ENCODE data around the gene CXorf65. TPM values are rescaled to one million over a fixed set of nuclear protein-coding genes. Genes with fewer than 3 reads are reported as not detected.

CXorf65 gene
- polyA plus RNA-seq, 1 donor, result 0.79 TPM

GRCh38 chrX:71060127-71060526 lies 46.4 kb downstream of the CXorf65 start:
- DNase-seq, result no peak

- no peak for DNase-seq
Observed at GRCh38 chrX:71057848-71058530, 48.6 kb downstream of the CXorf65 start.

- no peak for DNase-seq
Observed at GRCh38 chrX:71056867-71057266, 49.7 kb downstream of the CXorf65 start.

Other genes with a start within 250 kb of the CXorf65 start
- 0.23 TPM for gene TEX11, start 198.0 kb downstream of the CXorf65 start, polyA plus RNA-seq (ENCODE audit: insufficient read length)
- 1.1 TPM for gene SLC7A3, start 175.6 kb downstream of the CXorf65 start, polyA plus RNA-seq (ENCODE audit: insufficient read length)
- 47.0 TPM for gene SNX12, start 38.4 kb downstream of the CXorf65 start, polyA plus RNA-seq (ENCODE audit: insufficient read length)
- gene FOXO4, start 10.9 kb downstream of the CXorf65 start, polyA plus RNA-seq (ENCODE audit: insufficient read length), result 51.5 TPM
- 1.8 TPM for gene IL2RG, start 4.8 kb upstream of the CXorf65 start, polyA plus RNA-seq (ENCODE audit: insufficient read length)
- gene MED12, start 11.9 kb upstream of the CXorf65 start, polyA plus RNA-seq (ENCODE audit: insufficient read length), result 52.5 TPM
- gene NLGN3, start 38.1 kb upstream of the CXorf65 start, polyA plus RNA-seq (ENCODE audit: insufficient read length), result 2.5 TPM
- gene GJB1, start 116.5 kb upstream of the CXorf65 start, polyA plus RNA-seq (ENCODE audit: insufficient read length), result not detected
- 22.0 TPM for gene ZMYM3, start 147.4 kb upstream of the CXorf65 start, polyA plus RNA-seq (ENCODE audit: insufficient read length)
- 320 TPM for gene NONO, start 176.9 kb upstream of the CXorf65 start, polyA plus RNA-seq (ENCODE audit: insufficient read length)
- 114 TPM for gene ITGB1BP2, start 195.0 kb upstream of the CXorf65 start, polyA plus RNA-seq (ENCODE audit: insufficient read length)

Data from hindlimb muscle (tissue), 1 donor.